ENCODE measurements around the gene ANK3.

ANK3 gene

DNA sequence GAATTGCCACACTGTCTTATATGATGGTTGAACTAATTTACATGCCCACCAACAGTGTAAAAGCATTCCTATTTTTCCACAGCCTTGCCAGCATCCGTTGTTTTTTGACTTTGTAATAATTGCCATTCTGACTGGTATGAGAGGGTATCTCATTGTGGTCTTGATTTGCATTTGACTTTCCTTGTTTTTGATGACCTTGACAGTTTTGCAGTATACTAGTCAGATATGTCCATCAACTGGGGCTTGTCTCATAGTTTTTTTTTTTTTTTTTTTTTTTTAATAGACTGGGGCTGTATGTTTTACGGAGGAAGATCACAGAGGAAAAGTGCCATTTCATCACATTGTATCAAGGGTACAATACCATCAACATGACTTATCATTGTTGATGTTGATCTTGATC lies 220.6 kb downstream of the ANK3 start:
- no peak for DNase-seq

DNA sequence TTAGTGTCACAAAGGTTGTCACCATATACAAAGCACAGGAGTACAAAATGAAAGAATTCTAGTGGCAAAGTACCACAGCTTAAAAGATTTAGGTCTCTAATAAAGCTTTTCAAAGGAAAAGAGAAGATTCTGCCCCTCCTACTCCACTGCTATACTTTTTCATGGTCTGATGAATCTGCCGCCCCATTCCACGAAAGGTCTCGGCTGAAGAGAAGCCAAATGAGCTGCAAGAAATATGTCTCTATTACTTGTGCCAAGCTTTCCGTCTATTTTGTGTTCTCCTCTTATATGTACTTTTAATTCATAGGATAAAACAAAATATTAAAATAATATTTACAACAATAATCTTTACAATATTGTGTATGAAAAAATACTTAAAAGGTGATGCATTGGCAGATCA lies 222.6 kb downstream of the ANK3 start:
- no peak for DNase-seq

DNA sequence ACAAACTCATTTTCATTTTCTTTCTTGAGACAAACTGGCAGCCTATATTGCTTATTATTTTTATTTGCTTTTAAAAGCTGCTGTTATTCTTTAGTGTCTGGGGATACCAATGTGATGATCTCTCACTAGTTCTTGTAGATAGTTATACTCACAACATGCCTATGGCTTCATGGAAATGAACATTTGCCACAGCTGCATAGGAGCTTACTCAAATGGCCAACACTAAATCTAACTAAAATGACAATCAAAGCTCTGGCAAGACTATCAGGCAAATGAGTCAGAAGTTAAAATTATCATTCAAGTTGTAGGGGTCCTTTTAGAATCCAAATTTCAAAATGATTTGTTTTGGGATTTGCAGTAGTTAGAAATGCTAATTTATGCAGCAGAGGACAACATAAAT lies 225.9 kb downstream of the ANK3 start:
- DNase-seq = no peak

DNA sequence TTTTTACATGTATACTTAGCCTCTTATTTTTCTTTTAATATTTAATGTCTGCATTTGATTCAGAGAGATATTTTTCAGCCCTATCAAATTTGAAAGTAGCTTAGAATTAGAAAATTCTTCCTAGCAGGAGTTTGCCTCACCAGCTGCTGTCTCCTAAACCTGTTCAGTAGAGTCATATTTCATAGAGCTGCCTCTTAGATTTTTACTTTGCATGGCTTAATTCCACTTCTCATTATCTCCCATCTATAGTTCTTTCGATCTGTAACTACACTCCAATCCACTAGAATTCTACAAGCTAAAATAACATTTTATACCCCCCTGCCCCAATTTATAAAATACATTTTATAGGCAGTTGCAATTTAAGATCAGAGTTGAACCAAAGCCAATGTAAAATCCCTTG lies 227.0 kb downstream of the ANK3 start:
- DNase-seq = no peak

DNA sequence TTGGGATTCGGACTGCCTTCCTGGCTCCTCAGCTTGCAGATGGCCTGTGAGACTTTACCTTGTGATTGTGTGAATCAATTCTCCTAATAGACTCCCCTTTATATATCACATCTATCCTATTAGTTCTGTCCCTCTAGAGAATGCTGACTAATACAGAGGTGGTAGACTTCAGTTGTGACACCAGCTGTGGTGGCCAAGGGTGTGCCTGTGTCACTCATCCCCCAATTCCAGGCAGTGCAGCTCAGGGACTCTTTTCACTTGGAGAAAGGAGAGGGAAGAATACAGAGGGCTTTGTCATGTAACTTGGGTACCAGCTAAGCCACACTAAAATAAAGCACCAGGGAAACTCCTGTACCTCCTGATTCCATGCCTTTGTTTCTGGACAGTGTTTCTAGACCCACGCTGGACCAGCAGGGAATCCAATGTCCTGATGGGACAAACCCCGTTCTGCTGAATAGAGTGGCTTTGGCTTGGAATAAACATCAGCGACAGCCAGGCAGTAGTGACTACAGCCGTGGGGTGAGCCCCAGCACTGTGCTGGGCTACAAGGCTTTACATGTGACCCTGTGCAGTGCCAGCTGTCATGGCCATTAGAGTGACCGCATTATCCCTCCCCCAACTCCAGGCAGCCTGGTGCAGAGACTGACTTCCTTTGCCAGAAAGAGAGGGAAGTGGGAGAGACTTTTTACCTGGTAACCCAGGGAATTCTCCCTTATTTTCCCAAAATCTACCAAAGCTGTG lies 233.6 kb downstream of the ANK3 start:
- DNase-seq = no peak

DNA sequence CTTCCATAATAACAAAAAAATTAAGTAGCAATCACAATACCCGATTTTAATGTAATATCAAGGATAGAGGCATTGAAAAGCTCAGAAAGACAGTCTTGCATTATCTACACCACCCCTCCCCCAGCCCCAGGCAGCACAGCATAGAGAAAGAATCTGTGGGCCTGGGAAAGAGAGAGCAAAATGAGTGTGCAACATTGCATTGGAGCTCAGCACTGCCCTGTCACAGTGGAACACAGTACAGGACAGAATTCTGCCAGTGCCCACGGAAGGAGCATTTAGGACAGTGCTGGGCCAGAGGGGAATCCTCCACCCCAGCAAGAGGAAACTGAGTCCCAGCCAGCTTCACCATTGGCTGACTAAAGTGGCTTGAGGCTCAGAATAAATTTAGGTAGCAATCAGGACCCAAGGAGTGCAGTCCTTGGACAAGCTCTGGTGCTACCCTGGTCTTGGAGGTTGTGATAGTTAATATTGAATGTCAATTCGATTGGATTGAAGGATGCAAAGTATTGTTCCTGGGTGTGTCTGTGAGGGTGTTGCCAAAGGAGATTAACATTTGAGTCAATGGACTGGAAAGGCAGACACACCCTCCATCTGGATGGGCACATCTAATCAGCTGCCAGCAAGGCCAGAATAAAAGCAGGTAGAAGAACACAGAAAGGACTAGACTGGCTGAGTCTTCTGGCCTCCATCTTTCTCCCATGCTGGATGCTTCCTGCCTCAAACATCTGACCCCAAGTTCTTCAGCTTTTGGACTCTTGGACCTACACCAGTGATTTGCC lies 234.4 kb downstream of the ANK3 start:
- DNase-seq = no peak

DNA sequence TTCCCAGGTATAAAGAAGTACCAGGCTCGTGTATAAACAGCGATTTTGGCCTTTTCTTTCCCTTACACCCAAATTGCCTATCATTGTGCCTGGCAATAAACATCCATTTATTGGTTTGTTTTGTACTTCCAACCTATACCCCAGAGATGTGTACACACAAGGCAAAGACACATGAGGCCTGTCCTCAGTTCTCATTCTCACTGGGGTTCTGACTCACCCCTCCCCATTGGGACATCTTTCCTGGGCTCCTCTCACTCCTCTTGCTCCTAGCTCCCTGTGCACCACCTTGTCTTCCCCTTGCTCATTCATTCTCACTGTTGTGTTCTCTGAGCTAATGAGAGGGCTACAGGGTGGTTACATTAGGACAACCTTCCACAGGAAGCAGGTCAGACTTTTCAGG lies 240.7 kb downstream of the ANK3 start:
- DNase-seq = no peak

DNA sequence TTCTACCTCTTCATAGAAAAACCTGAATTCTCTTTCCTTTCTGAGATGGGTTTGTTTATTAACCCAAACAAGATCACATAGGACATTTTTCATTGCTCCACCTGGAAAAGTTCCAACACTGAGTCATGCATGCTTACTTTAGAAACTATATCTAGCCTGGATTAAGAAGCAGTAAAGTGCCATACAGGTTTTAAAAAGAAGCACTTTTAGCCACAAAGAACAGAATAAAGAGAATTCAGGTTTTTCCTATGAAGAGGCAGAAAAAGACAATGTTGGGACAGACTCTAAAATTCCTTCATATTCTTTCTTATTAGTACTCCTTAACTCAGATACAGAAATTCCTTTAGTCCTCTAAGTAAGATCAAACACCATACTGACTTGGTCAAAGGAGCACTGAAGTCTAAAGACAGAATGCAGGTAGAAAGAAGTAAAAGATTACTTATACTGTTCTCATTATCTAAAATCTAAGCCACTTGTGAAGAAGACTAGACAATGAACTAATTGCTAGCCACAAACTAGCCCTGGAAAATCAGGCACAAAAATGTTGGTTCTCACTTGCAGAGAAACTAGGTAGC lies 241.3 kb downstream of the ANK3 start:
- no peak for DNase-seq

DNA sequence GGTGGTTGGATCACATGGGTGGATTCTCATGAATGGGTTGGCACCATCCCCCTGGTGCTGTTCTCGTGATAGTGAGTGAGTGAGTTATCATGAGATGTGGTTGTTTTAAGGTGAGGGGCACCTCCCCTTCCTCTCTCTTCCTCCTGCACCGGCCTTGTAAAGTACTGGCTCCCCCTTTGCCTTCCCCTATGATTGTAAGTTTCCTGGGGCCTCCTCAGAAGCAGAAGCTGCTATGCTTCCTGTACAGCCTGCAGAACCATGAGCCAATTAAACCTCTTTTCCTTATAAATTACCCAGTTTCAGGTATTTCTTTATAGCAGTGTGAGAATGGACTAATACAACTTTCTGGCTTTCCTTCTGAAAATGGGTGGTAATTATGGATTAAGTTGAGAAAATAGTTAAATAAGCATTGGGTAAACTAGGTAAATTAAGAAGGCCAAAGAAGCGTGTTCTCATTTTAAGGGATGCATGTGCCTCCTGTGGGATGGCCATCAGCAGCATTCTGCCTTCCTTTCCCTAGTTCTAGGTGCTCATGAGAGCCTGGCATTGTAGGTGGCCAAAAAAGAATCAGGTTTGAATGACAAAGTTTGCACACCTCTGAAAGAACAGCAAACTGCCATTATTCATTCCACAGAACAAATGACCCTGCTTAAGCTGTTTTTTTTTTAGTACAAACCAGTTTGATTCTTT lies 242.0 kb downstream of the ANK3 start:
- no peak for DNase-seq

DNA sequence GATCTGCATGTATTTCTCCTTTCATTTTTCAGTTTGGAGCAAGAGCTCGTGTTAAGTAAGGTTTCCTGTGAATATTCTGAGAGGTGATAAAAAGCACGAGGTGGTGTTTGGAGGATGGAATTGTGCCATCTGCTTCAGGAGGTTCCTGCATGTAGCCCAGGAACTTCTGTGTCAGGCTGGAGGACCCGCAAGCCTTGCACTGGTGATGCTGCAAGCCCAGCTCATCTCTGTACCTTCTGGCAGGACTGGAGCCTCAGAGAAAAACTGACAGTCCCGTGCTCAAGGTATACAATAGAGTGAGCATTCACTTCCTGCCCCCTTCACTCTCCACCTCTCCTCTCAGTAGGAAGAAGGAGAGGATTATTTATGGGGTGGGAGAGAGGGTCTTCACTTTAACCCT lies 242.7 kb downstream of the ANK3 start:
- no peak for DNase-seq

DNA sequence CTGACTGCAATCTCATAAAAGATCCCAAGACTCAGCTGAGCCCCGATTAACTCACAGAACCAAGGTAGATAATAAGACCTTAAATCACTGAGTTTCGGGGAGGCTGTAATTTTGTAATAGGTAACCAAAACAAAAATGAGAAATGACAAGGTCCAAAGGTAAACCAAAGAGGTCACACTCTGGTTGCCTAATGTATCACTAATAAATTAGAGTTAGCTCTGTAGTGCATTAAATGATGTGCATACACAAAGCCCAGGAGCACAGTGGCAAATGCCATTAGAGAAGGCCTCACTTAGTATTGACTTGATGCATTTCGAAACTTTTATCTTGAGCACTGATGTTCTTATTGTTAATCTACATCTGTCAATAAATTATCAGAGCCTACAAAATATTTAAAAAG lies 245.6 kb downstream of the ANK3 start:
- no peak for DNase-seq

DNA sequence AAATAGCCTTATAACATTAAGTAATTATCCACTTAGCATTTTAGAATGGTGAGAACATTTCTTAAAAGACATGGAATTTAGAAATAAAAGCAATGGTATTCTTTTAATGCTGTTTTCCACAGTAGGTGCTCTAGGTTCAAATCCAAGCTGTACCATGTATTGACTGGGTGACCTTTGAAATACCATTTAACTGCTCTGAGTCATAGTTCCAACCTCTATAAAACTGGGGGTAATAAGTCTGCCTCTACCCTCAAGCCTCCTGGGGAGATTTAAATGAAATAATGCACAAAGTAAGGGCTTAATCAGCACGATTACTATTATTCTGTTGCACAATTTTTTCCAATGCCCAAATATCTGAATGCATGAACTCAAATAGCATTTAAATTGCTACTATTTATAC lies 246.9 kb downstream of the ANK3 start:
- DNase-seq = no peak

DNA sequence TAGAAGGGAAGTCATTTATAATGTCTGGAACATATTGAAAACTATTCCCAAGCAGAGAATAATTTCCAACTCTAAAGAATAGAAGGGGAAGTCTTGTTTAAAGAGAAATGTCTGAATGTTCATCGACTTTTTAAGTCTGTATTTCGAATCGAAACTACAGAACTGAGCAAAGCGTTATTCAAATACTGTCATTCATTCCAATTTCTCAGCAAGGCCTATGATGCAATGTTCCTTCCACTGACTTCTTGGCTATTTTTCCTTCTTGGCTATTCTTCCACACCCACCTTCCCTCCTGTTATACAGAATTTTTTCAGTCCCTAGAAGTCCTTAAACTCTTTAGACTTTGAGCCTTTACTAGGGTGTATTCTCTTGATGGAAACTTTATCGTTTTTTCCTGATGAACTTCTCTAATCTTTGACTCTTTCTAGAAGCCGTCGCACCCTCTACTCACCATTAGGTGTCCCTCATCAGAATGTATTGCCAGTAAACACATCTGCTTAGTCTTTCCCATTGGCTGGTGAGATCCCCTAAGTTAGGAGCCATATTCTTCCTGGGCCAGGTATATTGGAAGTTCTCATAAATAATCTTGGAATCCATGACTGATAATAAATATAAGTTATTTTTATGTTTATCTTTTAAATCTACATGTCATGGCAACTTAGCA lies 247.6 kb downstream of the ANK3 start:
- no peak for DNase-seq

DNA sequence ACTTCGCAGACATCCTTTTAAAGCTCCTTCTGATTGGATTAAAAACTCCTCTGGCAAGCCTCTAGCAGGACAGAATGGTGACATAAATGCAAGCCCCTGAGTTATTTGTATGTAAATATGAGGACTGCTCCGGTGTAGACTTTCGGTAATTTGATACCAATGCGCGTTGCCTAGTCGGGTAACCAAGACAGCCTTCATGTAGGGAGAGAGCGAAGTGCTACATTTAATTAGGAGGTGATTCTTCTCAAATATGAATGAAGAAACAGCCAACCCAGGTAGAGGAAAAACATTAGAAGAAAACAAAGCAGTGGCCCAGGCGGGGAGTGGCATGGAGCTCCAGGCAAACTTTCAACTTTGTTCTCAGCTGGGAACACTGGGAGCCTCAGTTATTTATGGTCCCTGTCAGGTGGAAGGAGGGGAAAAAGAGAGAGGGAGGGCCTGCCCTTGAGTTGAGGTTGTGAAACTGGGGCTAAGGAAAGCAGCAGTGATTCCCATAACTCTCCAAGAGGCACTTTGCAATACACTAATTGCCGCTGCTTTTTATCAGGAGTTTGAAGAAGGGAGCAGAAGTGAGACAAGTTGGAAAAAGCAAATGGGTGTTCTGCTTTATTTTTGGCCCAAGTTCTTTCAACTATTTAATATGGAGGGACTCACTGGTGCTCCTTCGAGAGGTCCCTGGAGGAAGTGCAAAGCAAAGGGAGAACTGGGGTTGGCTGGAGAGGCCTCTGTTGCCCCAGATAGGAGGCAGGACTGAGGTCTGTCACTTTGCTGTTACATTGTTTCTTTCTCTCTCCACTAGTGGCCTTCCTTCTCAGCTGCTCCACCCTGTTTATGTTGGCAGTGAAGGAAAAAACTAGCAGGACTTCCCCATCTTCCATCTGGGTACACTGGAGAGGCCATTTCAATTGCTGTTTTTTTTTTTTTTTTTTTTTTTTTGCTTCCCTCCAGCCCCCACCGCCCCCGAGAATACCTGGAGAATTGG lies 248.7 kb downstream of the ANK3 start:
- no peak for DNase-seq

DNA sequence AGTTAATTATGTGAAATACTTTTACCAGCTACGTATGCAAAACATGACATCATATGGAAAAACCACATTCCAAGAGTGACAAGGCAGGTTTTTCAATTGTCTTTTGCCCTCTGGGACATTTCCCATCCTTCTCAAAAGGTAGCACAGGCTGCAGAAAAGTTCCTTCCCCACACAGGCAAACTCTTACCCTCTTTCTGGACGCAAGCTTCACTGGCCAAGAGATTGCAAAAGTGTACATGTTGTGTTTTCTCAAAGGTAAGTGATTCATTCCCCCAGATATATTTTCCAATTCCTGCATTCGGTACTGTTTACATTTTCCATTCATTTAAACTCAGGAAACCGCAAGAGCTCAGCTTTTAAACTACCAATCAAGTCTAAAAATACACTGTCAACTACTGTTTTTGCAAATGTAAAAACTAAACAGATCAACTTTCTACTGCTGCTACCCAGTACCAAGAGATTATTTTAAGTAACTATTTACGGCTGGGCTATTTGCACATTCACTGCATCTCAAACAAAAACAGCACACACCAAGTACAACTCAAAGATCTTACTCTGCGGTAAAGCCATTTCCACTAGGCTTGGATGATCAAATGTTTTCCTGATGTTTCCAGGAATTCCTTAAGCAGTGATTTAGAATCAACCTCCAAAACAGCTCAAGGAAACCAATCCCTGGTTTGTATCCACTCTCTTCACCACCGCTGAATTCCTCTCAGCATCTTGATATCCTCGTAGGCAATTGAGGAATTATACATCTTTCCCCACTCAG lies 249.7 kb downstream of the ANK3 start:
- DNase-seq = no peak

DNA sequence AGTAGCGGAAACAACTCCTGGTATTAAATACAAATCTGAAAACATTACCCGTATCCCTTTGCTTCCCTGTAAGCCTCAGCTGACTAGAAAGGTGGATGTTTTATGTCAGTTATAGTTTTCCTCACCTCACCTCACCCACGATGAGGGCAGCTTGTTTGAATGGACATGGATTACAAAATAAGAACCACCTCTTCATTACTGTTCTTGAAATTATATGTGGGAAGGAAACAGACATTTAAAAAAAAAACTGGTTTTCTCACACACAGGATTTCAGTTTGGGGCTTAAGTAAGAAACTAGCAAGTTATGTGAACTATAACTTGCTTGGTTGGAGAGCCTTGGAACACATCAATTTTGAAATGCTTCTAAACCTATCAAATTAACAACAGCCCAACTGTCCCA lies 250.4 kb downstream of the ANK3 start:
- no peak for DNase-seq

DNA sequence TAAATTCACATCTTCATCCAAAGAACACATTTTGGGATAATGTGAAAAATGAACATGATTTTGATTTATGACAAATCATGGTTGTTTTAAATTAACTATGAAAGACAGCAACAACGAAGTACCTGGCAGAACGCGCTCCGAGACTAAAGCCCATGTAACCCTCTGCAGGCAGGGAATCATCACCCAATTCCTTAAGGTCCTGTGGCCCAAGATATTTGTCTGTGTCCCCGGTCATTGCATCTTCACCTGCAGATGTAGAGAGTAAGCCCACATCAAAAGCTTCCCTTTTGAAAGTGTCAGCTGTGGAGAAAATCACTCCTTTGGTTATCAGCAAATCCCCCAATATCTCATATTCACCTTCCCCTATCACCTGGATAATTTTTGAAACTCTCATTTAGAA lies 250.8 kb downstream of the ANK3 start:
- no peak for DNase-seq

DNA sequence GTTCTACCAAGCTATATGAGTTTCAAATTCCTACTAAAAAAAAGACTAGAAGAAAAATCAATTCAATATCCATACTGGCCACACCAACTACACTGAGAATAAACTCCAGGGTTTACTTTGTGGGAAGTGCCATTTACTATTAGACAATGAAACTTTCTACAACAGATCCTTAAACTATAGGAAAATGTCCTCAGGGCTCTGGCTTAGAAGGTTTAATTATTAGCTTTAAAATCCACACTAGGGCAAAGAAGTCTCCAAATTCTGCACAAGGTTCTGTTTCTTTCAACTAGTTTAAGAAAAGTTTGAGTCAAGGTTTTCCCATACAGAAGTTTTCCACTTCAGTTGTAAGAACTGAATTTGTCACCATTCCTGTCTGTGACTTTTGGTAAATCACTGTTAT lies 251.6 kb downstream of the ANK3 start:
- no peak for DNase-seq

DNA sequence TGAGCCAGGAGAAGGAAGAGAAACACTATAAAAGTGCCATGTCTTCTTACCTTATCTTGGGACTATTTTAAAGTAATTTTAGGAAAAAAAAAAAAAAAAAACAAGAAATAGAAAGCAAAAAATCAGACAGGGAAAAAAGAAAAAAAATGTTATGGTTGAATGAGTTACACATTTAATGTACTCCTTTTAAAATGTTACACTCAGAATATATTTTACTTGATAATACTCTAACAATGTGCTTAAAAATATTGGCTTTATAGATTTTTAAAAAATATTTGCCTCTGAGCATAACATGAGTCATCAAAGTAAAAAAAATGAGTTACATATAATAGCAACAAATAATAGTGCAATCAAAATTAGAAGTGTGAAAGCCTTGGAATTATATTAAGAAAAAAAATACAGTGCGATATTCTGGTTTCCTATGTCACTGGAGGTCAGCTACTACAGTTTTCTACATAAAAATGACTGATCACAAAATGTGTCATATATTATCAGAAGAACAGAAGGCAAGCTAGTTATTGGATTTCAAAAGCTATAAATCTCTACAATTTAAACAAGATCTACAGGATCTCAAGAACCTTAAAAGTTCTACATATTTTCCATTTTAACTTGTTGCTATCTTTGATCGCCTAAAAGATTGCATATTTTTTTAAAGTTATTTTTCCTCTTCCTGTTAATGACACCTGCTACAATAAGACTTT lies 252.2 kb downstream of the ANK3 start:
- no peak for DNase-seq

DNA sequence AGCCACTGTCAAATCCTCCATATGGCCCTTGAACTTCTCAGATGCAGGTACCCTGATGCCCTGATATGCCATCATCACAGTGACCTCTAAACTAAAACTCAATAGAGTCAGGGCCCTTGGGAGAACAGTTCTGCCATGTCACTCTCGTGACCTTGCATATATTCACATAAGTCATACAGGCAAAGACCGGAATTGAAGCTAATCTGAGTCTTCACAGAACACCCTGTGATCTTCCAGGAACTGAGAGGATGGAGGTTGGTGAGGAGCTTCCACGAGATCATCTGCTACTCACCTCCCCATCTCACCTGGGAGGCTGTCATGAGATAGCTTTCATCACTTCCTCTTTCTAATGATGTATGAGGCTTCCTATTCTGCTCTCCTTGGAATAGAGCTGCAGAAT lies 254.7 kb downstream of the ANK3 start:
- DNase-seq = no peak

Data from AML-193 (cell line).